HFF-Myc (cell line): ENCODE results near the gene ACTA1.

ENCODE experiments used
- DNase-seq: peaks from one replicate; pipeline ENCODE4 v3.0.0-alpha.2; 2011; ENCODE audit warnings: low read depth; ENCODE audit errors: extremely low read depth
- H3K4me3 ChIP-seq: replicated peaks from 2 replicates; pipeline ENCODE4 v1.5.1; 2011; ENCODE audit warnings: low read depth, mild to moderate bottlenecking, control low read depth, low read length
- TF ChIP-seq, protein P1 (sequence below): IDR thresholded peaks from 2 replicates; pipeline ENCODE4 v1.5.1; 2012; ENCODE audit warnings: mild to moderate bottlenecking, low read depth, low read length, control low read depth; ENCODE audit errors: missing control alignments

ACTA1 gene

DNA sequence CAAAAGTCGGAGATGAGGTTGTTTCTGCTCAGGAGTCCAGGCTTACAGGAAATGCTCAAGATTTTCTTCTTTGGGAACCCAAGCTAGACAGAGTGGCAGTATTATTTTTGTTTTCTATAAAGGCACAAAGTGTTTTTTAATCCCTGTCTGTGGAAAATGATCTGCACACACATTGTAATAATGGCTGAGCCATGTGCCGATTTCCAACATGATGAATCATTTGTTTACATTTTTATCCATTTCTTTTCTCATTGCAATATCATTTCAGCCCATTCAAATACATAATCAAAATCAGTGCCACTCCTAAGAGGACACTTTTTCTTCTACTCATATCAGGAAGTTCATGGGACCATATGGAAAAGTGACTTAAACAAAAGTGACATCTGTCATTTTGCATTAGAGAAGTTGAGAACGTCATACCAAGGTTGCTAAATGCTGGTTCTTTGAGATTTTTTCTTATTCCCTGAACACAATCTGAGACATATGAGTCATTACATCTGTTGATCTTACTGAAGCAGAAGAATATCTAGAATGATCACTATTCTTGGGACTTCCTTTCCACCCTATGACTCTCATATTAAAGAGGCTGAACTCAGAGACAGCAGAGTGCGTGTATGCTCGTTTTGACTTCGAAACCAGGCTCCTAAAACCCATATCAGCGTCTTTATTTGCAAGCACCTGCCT lies 44.9 kb downstream of the ACTA1 start:
- TF ChIP-seq, protein P1, sequence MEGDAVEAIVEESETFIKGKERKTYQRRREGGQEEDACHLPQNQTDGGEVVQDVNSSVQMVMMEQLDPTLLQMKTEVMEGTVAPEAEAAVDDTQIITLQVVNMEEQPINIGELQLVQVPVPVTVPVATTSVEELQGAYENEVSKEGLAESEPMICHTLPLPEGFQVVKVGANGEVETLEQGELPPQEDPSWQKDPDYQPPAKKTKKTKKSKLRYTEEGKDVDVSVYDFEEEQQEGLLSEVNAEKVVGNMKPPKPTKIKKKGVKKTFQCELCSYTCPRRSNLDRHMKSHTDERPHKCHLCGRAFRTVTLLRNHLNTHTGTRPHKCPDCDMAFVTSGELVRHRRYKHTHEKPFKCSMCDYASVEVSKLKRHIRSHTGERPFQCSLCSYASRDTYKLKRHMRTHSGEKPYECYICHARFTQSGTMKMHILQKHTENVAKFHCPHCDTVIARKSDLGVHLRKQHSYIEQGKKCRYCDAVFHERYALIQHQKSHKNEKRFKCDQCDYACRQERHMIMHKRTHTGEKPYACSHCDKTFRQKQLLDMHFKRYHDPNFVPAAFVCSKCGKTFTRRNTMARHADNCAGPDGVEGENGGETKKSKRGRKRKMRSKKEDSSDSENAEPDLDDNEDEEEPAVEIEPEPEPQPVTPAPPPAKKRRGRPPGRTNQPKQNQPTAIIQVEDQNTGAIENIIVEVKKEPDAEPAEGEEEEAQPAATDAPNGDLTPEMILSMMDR: no peak
- no peak overlapping the region for H3K4me3 ChIP-seq
- DNase-seq: no peak

DNA sequence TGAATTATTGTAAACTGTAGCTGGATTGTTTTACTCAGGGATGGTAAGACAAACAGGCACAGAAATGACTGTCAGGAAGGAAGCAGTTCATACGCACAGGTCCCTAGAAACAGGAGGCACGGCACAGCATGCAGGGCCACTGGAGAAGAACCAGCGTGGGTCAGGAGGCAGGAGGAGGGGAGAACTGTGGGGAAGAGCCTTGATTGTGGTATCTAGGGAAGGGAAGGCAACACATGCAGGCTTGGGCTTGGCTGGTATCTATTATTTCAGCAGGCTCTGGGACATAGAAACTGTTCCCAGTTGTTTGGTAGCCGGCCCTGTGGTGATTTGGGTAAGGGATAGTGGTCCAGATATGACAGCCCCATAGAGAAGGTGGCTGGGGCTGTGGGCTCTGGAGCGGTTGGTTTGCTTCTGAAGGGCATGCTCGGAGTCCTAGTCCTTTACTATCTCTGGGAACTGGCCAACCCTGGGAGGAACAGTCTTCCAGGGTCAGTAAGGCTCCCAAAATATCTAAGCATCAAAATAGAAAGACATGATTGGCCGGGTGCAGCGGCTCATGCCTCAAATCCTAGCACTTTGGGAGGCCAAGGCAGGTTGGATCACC lies 47.9 kb downstream of the ACTA1 start:
- TF ChIP-seq, protein P1: no peak
- no peak for DNase-seq
- H3K4me3 ChIP-seq: no peak overlapping the region

GRCh38 chr1:229384822-229385221 lies 49.1 kb downstream of the ACTA1 start:
- TF ChIP-seq, protein P1: no peak
- DNase-seq: no peak
- no peak overlapping the region for H3K4me3 ChIP-seq

DNA sequence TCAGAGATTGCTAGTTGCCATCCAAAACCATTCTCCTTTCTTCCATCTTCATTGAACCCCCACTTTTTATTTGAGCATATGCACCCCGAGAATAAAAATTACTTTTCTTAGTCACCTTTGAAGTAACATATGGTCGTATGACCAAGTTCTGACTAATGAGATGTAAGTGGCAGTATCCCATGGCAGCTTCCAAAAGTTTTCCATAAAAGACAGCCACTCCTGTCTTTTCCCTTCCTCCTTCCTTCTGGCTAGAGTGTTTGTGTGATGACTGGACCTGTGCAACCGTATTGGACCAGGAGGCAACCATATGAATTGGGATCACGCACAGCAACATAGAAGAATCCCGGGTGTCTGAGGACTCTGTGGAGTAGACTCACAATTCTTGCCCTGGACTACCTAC lies 49.9 kb downstream of the ACTA1 start:
- H3K4me3 ChIP-seq: no peak overlapping the region
- DNase-seq: no peak
- TF ChIP-seq, protein P1: no peak

DNA sequence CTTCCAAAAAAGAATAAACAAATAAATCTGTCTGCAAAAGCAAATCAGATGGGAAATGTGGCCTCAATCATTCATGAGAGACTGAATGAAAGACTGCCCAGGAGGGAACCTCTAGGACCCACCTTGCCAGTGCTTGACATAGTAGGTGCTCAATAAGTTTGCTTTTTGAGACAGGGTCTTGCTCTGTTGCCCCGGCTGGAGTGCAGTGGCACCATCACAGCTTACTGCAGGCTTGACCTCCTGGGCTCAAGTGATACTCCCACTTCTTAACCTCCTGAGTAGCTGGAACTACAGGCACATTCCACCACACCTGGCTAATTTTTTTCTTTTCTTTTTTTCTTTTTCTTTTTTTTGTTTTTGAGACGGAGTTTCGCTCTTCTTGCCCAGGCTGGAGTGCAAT lies 50.7 kb downstream of the ACTA1 start:
- DNase-seq: no peak
- no peak overlapping the region for H3K4me3 ChIP-seq
- TF ChIP-seq, protein P1: no peak
